ENCODE data around the gene NDUFB6.

NDUFB6 gene

DNA sequence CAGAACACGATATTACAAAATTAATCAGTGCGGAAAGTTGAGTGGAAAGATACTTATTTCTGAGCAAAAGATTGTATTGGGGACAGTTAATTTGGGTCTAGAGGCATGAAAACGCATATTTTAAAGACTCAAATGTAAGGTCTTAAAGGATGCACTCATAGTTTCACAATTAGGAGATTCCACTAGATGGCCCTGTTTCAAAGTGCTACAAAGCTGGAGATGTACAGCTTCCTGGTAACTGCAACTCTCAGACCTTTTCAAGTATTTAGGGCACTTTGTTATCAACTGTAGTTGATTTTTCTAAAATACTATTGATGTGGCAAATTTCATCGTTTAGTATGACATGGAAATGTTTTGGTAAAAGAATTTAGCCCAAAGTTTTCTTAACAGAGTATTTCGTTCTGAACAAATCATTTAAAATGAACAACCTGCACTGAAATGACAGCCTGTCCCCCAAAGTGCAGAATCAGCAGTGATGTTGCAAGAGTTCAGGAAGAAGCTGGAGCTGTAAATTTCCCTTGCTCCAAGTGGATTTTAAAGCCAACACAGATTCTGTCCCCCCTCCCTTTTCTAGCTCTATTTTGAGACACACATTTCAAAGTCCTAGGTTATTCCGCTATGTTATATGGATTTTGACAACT, 16.2 kb upstream of the NDUFB6 start:
- Histone ChIP-seq H3K36me3 (ENCODE audit: control insufficient read depth, low read length) (no peaks in the 10 kb centered on the region), H3K27ac (ENCODE audit: low read depth, low read length) (no peak overlapping the region), H3K9me2 (replicated peaks; ENCODE audit: control insufficient read depth, low read length) (no peaks in the 10 kb centered on the region), H3F3A (ENCODE audit: control insufficient read depth, insufficient read depth) (no peaks in the 10 kb centered on the region), H3K4me2 (ENCODE audit: low read length) (no peak overlapping the region), H4K20me1 (ENCODE audit: control insufficient read depth, insufficient read depth, low read depth, low read length) (no peaks in the 10 kb centered on the region), H3K9me3 (ENCODE audit: control insufficient read depth, insufficient read depth, low read length) (no peaks in the 10 kb centered on the region), H3K4me3 (ENCODE audit: low read length) (no peak overlapping the region), H3K4me1 (ENCODE audit: control insufficient read depth, low read length) (no peaks in the 10 kb centered on the region), H3K79me2 (ENCODE audit: control insufficient read depth, low read length) (no peaks in the 10 kb centered on the region), H3K27me3 (ENCODE audit: control insufficient read depth, low read length) (0 out of 2 replicates have a peak, but pooled peaks cover 7% of the 10 kb centered on the region)
- TF ChIP-seq, protein P1, sequence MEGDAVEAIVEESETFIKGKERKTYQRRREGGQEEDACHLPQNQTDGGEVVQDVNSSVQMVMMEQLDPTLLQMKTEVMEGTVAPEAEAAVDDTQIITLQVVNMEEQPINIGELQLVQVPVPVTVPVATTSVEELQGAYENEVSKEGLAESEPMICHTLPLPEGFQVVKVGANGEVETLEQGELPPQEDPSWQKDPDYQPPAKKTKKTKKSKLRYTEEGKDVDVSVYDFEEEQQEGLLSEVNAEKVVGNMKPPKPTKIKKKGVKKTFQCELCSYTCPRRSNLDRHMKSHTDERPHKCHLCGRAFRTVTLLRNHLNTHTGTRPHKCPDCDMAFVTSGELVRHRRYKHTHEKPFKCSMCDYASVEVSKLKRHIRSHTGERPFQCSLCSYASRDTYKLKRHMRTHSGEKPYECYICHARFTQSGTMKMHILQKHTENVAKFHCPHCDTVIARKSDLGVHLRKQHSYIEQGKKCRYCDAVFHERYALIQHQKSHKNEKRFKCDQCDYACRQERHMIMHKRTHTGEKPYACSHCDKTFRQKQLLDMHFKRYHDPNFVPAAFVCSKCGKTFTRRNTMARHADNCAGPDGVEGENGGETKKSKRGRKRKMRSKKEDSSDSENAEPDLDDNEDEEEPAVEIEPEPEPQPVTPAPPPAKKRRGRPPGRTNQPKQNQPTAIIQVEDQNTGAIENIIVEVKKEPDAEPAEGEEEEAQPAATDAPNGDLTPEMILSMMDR (IDR thresholded peaks at IDR 0.05; ENCODE audit: low read depth, low read length, poor library complexity, severe bottlenecking): peak; percentile 54
- TF ChIP-seq EZH2phosphoT487 (IDR thresholded peaks at IDR 0.05; ENCODE audit: borderline replicate concordance, low read length): no peak

- no peak for TF ChIP-seq EZH2phosphoT487 (IDR thresholded peaks at IDR 0.05; ENCODE audit: borderline replicate concordance, low read length)
- TF ChIP-seq, protein P1 (IDR thresholded peaks at IDR 0.05; ENCODE audit: low read depth, low read length, poor library complexity, severe bottlenecking): no peak
- H3K9me2 ChIP-seq (replicated peaks; ENCODE audit: control insufficient read depth, low read length): no peaks in the 10 kb centered on the region
- no peak overlapping the region for H3K27ac ChIP-seq (ENCODE audit: low read depth, low read length)
- no peaks in the 10 kb centered on the region for H3K79me2 ChIP-seq (ENCODE audit: control insufficient read depth, low read length)
- no peaks in the 10 kb centered on the region for H3K9me3 ChIP-seq (ENCODE audit: control insufficient read depth, insufficient read depth, low read length)
- H3F3A ChIP-seq (ENCODE audit: control insufficient read depth, insufficient read depth): no peaks in the 10 kb centered on the region
- H3K4me3 ChIP-seq (ENCODE audit: low read length): no peak overlapping the region
- 0 out of 2 replicates have a peak, but pooled peaks cover 7% of the 10 kb centered on the region for H3K27me3 ChIP-seq (ENCODE audit: control insufficient read depth, low read length)
- H3K36me3 ChIP-seq (ENCODE audit: control insufficient read depth, low read length): no peaks in the 10 kb centered on the region
- no peaks in the 10 kb centered on the region for H4K20me1 ChIP-seq (ENCODE audit: control insufficient read depth, insufficient read depth, low read depth, low read length)
- H3K4me1 ChIP-seq (ENCODE audit: control insufficient read depth, low read length): no peaks in the 10 kb centered on the region
- H3K4me2 ChIP-seq (ENCODE audit: low read length): no peak overlapping the region
These were observed 14.9 kb upstream of the NDUFB6 start for GRCh38 chr9:32587901-32588300.

- TF ChIP-seq, protein P1 (IDR thresholded peaks at IDR 0.05; ENCODE audit: low read depth, low read length, poor library complexity, severe bottlenecking): no peak
- no peak for TF ChIP-seq EZH2phosphoT487 (IDR thresholded peaks at IDR 0.05; ENCODE audit: borderline replicate concordance, low read length)
- no peaks in the 10 kb centered on the region for H3K36me3 ChIP-seq (ENCODE audit: control insufficient read depth, low read length)
These were observed 11.8 kb upstream of the NDUFB6 start for GRCh38 chr9:32584784-32585183.

More at GRCh38 chr9:32584784-32585183, 11.8 kb upstream of the NDUFB6 start:
- H3K4me2 ChIP-seq (ENCODE audit: low read length): no peak overlapping the region
- no peaks in the 10 kb centered on the region for H4K20me1 ChIP-seq (ENCODE audit: control insufficient read depth, insufficient read depth, low read depth, low read length)
- H3K9me3 ChIP-seq (ENCODE audit: control insufficient read depth, insufficient read depth, low read length): no peaks in the 10 kb centered on the region
- H3K27ac ChIP-seq (ENCODE audit: low read depth, low read length): no peak overlapping the region
- H3K79me2 ChIP-seq (ENCODE audit: control insufficient read depth, low read length): no peaks in the 10 kb centered on the region
- no peaks in the 10 kb centered on the region for H3K9me2 ChIP-seq (replicated peaks; ENCODE audit: control insufficient read depth, low read length)
- H3K27me3 ChIP-seq (ENCODE audit: control insufficient read depth, low read length): peaks cover 13% of the 10 kb centered on the region; the same call in 1 of the 2 replicates
- peaks cover 9% of the 10 kb centered on the region for H3K4me1 ChIP-seq (ENCODE audit: control insufficient read depth, low read length)
- no peak overlapping the region for H3K4me3 ChIP-seq (ENCODE audit: low read length)
- no peaks in the 10 kb centered on the region for H3F3A ChIP-seq (ENCODE audit: control insufficient read depth, insufficient read depth)
